ENCODE results near the gene NDFIP1.
"Not testable (repeated sequence)": the region's sequence is repeated elsewhere in the genome, so short reads cannot be mapped to it uniquely, and the experiment has no call there.

Gene NDFIP1, protein sequence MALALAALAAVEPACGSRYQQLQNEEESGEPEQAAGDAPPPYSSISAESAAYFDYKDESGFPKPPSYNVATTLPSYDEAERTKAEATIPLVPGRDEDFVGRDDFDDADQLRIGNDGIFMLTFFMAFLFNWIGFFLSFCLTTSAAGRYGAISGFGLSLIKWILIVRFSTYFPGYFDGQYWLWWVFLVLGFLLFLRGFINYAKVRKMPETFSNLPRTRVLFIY

DNA sequence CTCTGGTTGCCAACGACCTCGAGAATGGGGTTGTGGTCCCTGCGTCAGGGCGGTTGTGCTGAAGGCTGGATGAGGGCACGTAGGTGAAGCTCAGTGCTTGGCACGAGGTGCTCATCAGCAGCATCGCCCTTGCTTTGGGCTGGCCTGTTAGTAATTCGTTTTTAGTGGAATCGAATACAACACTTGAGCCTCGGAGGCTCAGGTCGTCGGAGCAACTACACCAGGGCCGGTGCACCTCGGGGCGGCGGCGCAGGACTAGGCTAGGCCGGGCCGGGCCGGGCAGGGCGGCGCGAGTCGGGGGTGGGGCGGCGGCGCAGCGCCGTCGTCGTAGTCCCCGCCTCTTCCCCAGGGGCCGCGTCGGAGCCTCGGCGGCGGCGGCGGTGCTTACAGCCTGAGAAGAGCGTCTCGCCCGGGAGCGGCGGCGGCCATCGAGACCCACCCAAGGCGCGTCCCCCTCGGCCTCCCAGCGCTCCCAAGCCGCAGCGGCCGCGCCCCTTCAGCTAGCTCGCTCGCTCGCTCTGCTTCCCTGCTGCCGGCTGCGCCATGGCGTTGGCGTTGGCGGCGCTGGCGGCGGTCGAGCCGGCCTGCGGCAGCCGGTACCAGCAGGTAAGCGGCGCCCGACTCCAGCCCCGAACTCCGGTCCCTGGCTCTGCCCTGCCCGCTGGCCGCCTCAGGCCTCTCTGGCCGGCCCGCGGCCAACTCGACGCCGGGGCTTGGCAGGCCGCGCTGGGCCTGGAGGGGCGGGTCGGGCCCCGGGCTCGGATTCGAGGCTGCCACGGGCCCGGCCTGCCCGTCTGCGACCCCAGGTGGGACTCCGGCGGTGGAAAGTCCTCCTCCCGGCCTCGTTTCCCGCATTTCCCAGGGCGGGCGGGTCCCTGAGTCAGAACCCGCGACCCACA, at the start of gene NDFIP1:
Gene NDFIP1, plus strand, starts transcription at position 348 of the 899 bp plus-strand sequence. Its CDS starts 196 bp downstream, at position 544.
- peak; percentile 76 for DNase-seq

DNA sequence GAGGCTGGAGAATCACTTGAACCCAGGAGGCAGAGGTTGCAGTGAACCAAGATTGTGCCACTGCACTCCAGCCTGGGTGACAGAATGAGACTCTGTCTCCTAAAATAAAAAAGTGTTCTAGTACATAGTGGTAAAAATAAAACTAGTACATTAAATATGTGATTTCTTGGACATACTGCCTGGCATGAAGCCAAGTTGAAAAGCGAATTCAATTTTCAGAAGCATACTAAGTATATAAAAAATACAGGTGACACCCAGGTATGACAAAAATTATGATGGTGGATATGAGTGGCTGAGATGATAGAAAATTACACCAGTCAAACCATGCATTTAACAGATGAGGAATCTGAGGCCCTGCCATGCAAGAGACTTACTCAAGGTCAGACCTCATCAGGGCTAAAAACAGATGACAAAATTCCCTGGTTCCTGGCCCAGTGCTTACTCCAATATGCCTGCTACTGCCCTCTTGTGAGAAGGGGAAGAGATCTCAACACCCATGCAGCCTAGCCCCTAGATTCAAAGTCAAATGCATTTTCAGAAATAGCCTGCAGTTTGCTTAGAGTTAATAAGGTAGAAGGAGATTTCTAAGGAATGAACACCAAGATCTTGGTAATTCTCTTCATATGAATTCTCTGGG, 49.2 kb upstream of the NDFIP1 start:
- DNase-seq, result no peak

GRCh38 chr5:142063376-142063775, 45.2 kb upstream of the NDFIP1 start:
- no peak for DNase-seq

- DNase-seq, result peak; percentile 82
These were observed 44.7 kb upstream of the NDFIP1 start for GRCh38 chr5:142063878-142064331.

GRCh38 chr5:142065273-142065672, 43.3 kb upstream of the NDFIP1 start:
- no peak for DNase-seq

GRCh38 chr5:142069606-142070399, 38.8 kb upstream of the NDFIP1 start:
- DNase-seq, result no peak

DNA sequence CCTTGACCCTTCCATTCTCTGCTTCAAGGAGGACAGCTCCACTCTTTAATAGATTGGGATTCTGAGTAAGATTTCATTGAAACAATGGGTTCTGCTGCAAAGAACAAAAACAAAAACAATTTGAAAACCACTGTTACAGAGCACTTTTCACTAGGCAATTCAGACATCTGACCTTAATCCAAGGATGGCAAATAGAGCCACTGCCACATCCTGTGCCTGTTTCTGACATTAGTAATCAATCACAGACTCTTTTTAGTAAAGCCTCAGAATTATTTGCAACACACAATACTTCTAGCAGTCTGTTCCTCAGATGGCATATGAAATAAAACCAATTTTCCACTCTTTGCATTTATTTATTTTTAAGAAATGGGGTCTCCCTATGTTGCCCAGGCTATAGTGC, 37.8 kb upstream of the NDFIP1 start:
- no peak for DNase-seq

DNA sequence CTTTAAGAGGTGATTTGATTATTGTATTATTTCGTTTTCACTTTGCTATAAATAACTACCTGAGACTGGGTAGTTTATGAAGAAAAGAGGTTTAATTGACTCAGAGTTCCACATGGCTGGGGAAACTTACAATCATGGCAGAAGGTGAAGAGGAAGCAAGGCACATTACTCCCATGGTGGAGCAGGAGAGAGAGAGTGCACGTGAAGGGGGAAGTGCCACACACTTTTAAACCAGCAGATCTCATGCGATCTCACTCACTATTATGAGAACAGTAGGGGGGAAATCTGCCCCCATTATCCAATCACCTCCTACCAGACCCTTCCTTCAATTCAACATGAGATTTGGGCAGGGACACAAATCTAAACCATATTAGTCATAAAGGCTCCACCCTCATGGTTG, 36.1 kb upstream of the NDFIP1 start:
- no peak for DNase-seq

- DNase-seq, result no peak
These were observed 35.1 kb upstream of the NDFIP1 start for GRCh38 chr5:142073362-142073988.

DNA sequence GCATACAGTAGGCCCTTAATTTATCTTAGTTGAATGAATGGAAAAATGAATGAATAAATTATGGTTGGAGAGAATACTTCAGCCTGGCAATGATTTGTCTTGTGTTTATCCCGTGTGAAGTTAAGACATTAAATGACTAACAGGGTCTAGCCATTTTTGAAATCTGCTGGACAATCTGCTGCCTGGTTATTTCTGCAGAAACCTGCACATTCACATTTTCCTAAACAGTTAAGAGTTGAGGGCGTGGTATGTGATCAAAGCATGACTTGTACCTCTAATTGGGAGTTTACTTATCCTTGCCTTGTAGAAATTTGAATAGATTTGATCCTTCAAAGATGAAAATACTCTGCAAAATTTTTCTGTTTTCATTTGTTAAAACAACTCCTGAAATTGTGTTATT, 34.6 kb upstream of the NDFIP1 start:
- DNase-seq, result no peak

GRCh38 chr5:142078221-142078620, 30.4 kb upstream of the NDFIP1 start:
- DNase-seq, result no peak

DNA sequence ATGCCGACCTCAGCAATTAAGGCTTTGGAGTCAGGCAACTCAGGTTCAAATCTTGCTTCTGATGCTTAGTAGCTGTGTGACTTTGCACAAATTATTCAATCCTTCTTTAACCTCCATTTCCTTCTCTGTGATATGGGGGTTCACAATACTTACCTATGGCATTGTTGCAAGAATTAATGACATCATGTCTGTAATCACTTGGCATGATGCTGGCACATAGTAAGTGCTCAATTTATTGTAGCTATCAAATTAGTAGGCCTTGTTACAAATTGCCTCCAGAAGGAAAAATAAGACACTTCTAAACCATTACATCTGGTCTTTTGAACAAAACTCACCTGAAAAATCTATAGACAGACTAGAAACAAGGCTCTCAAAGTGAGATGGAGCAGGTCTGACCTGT, 29.9 kb upstream of the NDFIP1 start:
- DNase-seq, result no peak

DNA sequence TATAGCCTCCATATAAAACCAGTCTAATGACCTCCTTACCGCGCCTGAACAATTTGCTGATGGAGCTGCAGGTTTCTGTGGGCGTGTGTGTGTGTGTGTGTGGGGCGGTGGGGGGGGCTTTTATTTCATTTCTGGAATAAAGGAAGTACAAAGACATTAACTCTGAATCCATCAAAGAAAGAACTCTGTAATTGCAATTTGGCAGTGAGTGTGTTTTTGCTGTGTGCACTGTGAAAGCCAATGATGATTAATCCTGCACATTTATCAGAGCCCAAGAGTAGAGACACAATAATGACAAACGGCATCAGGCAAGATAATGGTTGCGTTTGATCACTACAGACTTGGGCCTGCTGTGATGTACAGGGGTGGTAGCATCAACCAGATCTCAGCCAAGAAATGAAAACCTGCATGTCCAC, 29.3 kb upstream of the NDFIP1 start:
- no peak for DNase-seq

DNA sequence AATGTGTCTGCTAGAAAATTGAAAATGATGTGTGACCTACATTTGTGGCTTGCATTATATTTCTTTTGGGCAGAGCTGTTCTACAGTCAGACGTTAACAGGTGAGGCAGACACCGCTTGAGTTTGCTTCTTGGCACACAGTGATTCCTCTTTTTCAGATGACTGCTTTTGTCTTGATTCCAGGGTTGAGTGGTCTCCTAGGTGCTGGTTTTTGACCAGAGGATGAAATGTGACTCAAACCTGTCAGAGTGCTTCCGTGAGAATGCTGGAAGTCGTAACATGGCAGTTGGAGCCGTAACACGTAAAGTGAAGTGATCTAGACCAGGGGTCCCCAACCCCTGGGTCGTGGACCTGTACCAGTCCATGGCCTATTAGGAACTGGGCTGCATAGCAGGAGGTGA, 28.3 kb upstream of the NDFIP1 start:
- no peak for DNase-seq

DNA sequence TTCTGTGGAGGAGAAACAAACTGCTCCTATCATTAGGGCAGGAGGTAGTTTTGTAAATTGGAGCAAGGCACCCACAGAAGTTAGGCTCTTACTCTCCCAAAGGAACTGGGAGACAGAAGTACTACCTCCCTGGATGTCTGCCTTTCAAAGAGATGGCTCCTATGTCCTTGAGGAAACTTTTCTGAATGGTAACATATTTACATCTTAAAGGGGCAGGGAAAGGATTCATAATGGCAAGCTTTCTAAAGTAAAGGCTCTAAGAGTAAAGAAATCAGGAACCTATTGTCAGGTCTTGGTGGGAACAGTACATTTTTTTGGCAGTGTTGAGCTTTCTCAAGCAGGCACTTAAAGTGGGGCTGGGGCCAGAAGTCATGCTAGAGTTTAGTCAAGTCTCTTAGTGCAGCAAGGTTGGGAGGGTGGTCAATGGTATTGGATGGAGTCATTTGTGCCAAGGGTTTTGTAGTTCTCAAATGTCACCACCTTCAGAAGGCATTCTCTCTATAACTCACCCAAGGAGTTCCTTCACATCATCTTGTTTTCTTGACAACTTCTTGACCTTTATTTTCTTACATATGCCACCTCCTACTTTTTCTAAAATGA, 26.3 kb upstream of the NDFIP1 start:
- DNase-seq, result no peak

DNA sequence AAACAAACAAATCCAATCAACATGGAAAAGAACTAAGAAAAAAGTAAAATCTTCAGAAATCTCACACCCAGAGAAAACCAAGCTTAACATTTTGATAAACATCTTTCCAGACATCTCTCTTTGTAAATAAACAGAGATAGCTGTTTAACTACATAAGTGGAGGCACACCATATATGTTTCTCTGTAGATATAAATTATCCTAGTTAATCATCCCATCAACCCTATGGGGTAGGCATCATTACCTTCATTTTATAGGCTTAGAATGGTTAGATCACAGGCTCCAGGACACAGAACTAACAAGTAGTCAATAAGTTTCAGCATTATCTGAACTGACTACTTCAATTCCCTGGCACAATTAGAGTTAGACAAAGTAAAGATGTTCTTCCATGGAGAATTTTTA, 22.4 kb upstream of the NDFIP1 start:
- DNase-seq, result no peak

GRCh38 chr5:142086679-142087078, 21.9 kb upstream of the NDFIP1 start:
- DNase-seq, result no peak

- DNase-seq, result no peak
These were observed 20.5 kb upstream of the NDFIP1 start for GRCh38 chr5:142087920-142088679.

DNA sequence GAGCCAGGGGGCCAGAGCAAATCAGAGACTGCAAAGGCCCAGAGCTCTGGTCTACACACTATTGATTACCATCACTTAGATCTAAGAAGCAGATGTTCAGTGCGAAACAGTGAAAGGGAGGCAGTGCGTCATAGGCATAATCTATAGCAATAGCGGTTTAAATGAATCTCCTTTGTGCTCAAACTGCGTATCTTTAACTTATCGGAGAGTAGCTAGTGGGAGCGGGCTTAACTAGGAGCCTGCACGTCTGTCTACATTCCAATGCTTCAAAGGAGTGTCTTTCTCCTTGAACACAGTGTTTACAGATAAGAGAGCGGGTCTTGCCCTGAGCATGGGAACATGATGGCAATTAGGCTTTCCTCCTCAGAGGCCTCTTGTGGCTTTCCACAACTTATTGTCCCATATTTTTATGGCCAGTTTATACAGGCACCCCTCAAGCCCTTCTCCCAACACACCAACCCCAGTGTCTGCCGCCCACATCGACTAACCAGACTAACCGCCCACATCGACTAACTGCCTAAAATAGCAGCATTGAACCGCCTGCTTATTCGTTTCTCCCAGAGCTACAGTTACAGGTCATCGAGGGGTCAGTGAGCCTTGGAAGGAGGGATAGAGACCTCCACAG, 19.6 kb upstream of the NDFIP1 start:
- DNase-seq, result not testable (repeated sequence)

- no peak for DNase-seq
These were observed 17.6 kb upstream of the NDFIP1 start for GRCh38 chr5:142091012-142091411.

DNA sequence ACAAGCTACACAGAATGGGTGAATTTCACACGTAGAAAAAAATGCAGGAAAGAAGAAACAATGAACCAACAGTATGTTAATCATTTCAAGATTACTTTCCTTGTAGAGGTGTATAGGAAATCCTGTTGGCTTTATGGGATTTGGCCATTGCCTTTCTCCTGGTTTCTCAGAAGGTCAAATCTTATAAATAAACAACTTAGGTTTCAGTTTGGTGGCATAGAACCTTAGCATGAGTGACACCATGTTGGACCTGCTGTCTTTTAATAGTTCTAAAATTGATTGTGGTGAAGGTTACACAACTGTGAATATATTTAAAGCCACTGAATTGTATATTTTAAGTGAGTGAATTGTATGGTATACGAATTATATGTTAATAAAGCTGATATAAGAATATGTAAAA, 16.7 kb upstream of the NDFIP1 start:
- no peak for DNase-seq

Data from GOT3 (cell line).